Measurements from ENCODE around the gene FEM1A. TPM values are rescaled to one million over a fixed set of nuclear protein-coding genes. Genes with fewer than 3 reads are reported as not detected.
"Not testable (repeated sequence)": the region's sequence is repeated elsewhere in the genome, so short reads cannot be mapped to it uniquely, and the experiment has no call there.

The FEM1A gene, protein sequence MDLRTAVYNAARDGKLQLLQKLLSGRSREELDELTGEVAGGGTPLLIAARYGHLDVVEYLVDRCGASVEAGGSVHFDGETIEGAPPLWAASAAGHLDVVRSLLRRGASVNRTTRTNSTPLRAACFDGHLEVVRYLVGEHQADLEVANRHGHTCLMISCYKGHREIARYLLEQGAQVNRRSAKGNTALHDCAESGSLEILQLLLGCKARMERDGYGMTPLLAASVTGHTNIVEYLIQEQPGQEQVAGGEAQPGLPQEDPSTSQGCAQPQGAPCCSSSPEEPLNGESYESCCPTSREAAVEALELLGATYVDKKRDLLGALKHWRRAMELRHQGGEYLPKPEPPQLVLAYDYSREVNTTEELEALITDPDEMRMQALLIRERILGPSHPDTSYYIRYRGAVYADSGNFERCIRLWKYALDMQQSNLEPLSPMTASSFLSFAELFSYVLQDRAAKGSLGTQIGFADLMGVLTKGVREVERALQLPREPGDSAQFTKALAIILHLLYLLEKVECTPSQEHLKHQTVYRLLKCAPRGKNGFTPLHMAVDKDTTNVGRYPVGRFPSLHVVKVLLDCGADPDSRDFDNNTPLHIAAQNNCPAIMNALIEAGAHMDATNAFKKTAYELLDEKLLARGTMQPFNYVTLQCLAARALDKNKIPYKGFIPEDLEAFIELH
- 10 to 100 TPM in 1 of 2 donors, 1 to 10 TPM in 1; 8.0 to 20.4 TPM for total RNA-seq

DNA sequence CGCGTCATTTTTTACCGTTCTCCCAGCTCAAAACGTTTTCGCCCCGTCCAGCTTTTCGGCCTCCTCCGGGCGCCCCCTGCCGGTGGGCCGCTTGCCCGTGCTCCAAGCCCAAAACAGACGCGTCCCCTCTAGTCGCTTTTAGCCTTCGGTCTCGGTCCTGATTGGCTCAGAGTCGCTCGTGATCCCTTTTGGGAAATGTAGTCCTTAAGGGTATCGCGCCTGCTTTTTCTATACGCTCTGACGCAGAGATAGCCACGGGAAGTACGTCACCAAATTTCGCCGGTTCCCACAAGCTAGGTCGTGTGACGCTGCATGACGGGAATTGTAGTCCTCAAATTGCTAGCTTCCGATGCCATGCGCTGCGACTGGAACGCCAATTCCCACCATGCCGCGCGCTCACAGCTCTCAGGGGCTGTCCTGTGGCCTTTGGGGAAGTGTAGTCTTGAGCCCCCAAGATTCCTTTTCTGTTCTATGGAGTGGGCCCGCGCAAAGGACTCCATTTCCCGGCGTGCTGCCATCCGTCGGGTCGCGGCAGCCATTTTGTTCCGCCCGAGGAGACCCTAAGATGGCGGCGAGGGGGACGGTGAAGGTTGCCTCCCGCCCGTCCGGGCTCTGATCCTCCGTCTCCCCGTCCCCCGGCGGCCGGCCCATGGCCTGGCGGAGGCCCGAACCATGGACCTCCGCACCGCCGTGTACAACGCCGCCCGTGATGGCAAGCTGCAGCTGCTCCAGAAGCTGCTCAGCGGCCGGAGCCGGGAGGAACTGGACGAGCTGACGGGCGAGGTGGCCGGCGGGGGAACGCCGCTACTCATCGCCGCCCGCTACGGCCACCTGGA lies at the start of gene FEM1A:
Gene FEM1A (plus strand): TSS at position 552 of the 836 bp plus-strand sequence. CDS start 121 bp downstream, at position 673.
- DNase-seq (peak; percentile 99 to 100 (median 100)), ATAC-seq (peak; percentile 95)
- intact Hi-C loops (cut with DNase I) = no loop called here
- TF ChIP-seq, protein P1, sequence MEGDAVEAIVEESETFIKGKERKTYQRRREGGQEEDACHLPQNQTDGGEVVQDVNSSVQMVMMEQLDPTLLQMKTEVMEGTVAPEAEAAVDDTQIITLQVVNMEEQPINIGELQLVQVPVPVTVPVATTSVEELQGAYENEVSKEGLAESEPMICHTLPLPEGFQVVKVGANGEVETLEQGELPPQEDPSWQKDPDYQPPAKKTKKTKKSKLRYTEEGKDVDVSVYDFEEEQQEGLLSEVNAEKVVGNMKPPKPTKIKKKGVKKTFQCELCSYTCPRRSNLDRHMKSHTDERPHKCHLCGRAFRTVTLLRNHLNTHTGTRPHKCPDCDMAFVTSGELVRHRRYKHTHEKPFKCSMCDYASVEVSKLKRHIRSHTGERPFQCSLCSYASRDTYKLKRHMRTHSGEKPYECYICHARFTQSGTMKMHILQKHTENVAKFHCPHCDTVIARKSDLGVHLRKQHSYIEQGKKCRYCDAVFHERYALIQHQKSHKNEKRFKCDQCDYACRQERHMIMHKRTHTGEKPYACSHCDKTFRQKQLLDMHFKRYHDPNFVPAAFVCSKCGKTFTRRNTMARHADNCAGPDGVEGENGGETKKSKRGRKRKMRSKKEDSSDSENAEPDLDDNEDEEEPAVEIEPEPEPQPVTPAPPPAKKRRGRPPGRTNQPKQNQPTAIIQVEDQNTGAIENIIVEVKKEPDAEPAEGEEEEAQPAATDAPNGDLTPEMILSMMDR (IDR thresholded peaks at IDR 0.05) = peak; percentile 96 to 100 (median 99)
- peak; percentile 26 to 88 (median 81) for TF ChIP-seq POLR2A (IDR thresholded peaks at IDR 0.05)
- Histone ChIP-seq H3K36me3 (replicated peaks in 1 of 2; ENCODE audit: insufficient read depth in 1 of 2, low read depth in 2 of 2) (peaks cover 0 to 2% of the 10 kb centered on the region in 2 donors), H3K9me3 (no peaks in the 10 kb centered on the region), H3K4me1 (peaks cover 48% of the 10 kb centered on the region), H3K27me3 (no peaks in the 10 kb centered on the region), H3K4me3 (peak within 1 kb of the TSS; percentile 86 to 100), H3K27ac (peak within 1 kb of the TSS; percentile 71 to 95 (median 94))
- 0 to 1% methylated on average over 37 to 80 of the region's 80 CpGs for WGBS, 2 donors

DNA sequence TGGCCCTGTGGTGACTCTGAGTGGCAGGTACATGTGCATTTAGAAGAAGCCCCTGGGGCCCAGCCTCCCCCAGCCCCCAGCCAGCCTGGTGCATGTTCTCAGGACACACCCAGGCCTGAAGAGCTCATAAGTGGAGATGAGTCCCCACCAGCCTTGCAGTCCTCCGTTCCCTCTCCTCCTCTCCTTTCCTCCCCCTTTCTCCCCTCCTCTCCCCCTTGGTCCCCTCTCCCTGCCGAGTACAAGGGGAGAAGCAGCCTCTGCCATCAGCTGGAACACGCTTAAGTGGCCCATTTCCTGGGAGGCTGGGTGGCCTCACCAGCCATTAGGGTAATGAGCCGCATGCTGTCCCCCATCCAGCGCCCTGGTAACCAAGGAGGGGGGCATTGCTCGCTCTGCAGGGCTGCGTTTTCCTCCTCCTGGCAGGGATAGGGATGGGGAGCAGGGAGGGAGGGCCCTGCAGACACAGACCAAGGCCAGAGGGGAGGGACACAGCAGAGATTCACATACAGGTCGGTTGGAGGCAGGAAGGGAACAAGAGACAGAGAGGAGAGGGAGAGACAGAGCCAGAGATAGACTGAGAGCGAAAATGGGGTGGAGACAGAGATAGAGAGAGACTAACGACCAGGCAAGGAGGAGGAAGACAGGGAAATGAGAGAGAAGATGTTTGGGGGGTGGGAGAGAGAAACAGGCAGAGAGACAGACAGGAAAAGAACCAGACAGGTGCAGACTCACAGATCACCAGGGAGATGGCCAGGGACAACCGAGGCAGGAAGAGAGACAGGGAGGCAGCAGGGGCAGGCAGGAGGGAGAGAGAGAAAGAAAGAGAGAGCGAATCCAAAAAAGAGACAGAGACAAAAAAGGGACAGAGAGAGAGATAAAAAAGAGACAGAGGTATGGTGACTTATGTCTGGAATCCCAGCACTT lies 48.5 kb upstream of the FEM1A start:
- H3K27ac ChIP-seq = peak overlapping the region in 1 of 4 donors; percentile 36
- intact Hi-C loops (cut with DNase I) = no loop called here
- peak in 1 of 3 donors; percentile 51 for TF ChIP-seq POLR2A (IDR thresholded peaks at IDR 0.05)
- TF ChIP-seq, protein P1 (IDR thresholded peaks at IDR 0.05) = no peak
- no peaks in the 10 kb centered on the region for H3K27me3 ChIP-seq
- H3K4me3 ChIP-seq = no peak overlapping the region
- H3K4me1 ChIP-seq = peaks cover 13% of the 10 kb centered on the region
- WGBS, 2 donors = 24 to 38% methylated on average over 9 to 12 of the region's 12 CpGs
- ATAC-seq = peak; percentile 54
- no peaks in the 10 kb centered on the region for H3K36me3 ChIP-seq (replicated peaks in 1 of 2; ENCODE audit: insufficient read depth in 1 of 2, low read depth in 2 of 2)
- peak in 3 of 4 donors; percentile 51 to 67 (median 57) for DNase-seq
- no peaks in the 10 kb centered on the region for H3K9me3 ChIP-seq

DNA sequence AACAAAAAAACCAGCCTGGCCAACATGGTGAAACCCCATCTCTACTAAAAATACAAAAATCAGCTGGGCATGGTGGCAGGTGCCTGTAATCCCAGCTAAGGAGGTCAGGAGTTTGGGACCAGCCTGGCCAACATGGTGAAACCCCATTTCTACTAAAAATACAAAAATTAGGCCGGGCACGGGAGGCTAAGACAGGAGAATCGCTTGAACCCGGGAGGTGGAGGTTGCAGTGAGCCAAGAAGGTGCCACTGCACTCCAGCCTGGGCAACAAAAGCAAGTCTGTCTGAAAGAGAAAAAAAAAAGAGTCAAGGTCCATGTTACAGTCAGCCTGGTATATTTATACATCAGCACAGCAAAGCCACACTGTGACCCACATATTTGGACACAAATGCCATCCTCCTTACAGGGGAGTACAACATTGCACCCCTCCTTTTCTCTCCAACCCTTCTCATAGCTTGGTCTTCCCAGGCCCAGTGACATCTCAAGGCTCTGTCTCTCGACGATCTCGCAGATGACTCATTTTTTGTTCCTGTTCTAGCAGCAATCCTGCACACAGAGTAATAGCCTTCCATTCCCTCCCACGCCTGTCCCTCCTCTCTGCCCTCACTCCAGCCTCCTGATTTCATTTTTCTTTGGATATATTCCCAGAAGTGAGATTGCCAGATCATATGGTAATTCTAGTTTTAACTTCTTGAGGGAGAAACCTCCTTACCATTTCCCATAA lies 46.9 kb upstream of the FEM1A start:
- WGBS, 2 donors = 31 to 35% methylated on average over 8 of the region's 8 CpGs
- Histone ChIP-seq H3K27me3 (no peaks in the 10 kb centered on the region), H3K36me3 (replicated peaks in 1 of 2; ENCODE audit: insufficient read depth in 1 of 2, low read depth in 2 of 2) (no peaks in the 10 kb centered on the region), H3K9me3 (no peaks in the 10 kb centered on the region), H3K4me3 (no peak overlapping the region), H3K4me1 (peaks cover 13% of the 10 kb centered on the region), H3K27ac (peak overlapping the region in 2 of 4 donors; percentile 14 to 41)
- intact Hi-C loops (cut with DNase I) = no loop called here
- TF ChIP-seq, protein P1 (IDR thresholded peaks at IDR 0.05) = no peak
- TF ChIP-seq POLR2A (IDR thresholded peaks at IDR 0.05) = no peak
- ATAC-seq = peak; percentile 76
- DNase-seq = peak in 3 of 4 donors; percentile 30 to 67 (median 34)

DNA sequence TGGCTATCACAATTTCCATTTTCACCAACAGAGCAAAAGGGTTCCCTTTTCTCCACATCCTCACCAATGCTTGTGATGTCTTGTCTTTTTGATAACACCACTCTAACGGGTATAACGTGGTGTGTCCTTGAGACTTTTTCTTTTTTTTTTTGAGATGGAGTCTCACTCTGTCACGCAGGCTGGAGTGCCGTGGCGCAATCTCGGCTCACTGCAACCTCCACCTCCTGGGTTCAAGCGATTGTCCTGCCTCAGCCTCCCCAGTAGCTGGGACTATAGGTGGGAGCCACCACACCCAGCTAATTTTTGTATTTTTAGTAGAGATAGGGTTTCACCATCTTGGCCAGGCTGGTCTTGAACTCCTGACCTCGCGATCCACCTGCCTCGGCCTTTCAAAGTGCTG lies 46.4 kb upstream of the FEM1A start:
- 12 to 49% methylated on average over 7 to 10 of the region's 10 CpGs for WGBS, 2 donors
- H3K27me3 ChIP-seq; H3K36me3 ChIP-seq (replicated peaks in 1 of 2; ENCODE audit: insufficient read depth in 1 of 2, low read depth in 2 of 2); ATAC-seq; intact Hi-C loops (cut with DNase I); H3K4me3 ChIP-seq; DNase-seq; H3K9me3 ChIP-seq: not testable (repeated sequence)
- H3K4me1 ChIP-seq = peaks cover 13% of the 10 kb centered on the region
- H3K27ac ChIP-seq = peak overlapping the region in 2 of 4 donors; percentile 14 to 41

Data from body of pancreas (tissue), 4 donors.